Measurements from ENCODE around the gene TAS2R60.

GRCh38 chr7:143434660-143435059, 8.6 kb upstream of the TAS2R60 start:
- TF ChIP-seq, protein P1, sequence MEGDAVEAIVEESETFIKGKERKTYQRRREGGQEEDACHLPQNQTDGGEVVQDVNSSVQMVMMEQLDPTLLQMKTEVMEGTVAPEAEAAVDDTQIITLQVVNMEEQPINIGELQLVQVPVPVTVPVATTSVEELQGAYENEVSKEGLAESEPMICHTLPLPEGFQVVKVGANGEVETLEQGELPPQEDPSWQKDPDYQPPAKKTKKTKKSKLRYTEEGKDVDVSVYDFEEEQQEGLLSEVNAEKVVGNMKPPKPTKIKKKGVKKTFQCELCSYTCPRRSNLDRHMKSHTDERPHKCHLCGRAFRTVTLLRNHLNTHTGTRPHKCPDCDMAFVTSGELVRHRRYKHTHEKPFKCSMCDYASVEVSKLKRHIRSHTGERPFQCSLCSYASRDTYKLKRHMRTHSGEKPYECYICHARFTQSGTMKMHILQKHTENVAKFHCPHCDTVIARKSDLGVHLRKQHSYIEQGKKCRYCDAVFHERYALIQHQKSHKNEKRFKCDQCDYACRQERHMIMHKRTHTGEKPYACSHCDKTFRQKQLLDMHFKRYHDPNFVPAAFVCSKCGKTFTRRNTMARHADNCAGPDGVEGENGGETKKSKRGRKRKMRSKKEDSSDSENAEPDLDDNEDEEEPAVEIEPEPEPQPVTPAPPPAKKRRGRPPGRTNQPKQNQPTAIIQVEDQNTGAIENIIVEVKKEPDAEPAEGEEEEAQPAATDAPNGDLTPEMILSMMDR (conservative IDR thresholded peaks at IDR 0.05) = no peak
- no peak for TF ChIP-seq ZFX (IDR thresholded peaks at IDR 0.05)
